ENCODE measurements around the gene LENEP.

- no peak for TF ChIP-seq CTCF (IDR thresholded peaks at IDR 0.05; ENCODE audit: borderline replicate concordance, extremely low read depth, low read length, poor library complexity, severe bottlenecking)
- no peak for TF ChIP-seq EZH2 (IDR thresholded peaks at IDR 0.05; ENCODE audit: borderline replicate concordance, low read depth, low read length, severe bottlenecking)
These were observed 22.6 kb upstream of the LENEP start, which contains the start of gene SHC1 for GRCh38 chr1:154970631-154971340.

Data from DND-41 (cell line).